Thyroid gland (tissue), 4 donors: ENCODE measurements around the gene RPL10A. TPM values are rescaled to one million over a fixed set of nuclear protein-coding genes. Genes with fewer than 3 reads are reported as not detected.

ENCODE experiments used
- DNase-seq, 2 donors: peaks; one replicate each; pipeline ENCODE4 v3.0.0-alpha.2; 2019
- H3K27ac ChIP-seq, 3 donors: fragments of 200-600 bp; sonication (generic); 1 replicate in 2 of 3; 2 replicates in 1 of 3; pipeline ENCODE4 v1.5.1; 2016 to 2019; ENCODE audit warnings: mild to moderate bottlenecking in 1 of 3, moderate library complexity in 1 of 3
- H3K27me3 ChIP-seq: fragments of 200-600 bp; sonication (generic); one replicate; pipeline ENCODE4 v1.5.1; 2019
- H3K36me3 ChIP-seq, 2 donors: fragments of 200-600 bp; sonication (generic); one replicate each; pipeline ENCODE4 v1.5.1; 2016 to 2019
- H3K4me1 ChIP-seq, 2 donors: fragments of 200-600 bp; sonication (generic); one replicate each; pipeline ENCODE4 v1.5.1; 2017 to 2019
- H3K4me3 ChIP-seq, 3 donors: fragments of 200-600 bp; sonication (generic); replicated peaks in 1 of 3; 1 replicate in 2 of 3; 2 replicates in 1 of 3; pipeline ENCODE4 v1.5.1; 2016; ENCODE audit warnings: mild to moderate bottlenecking in 1 of 3
- H3K9me3 ChIP-seq: fragments of 200-600 bp; sonication (generic); one replicate; pipeline ENCODE4 v1.5.1; 2017
- CTCF ChIP-seq, 6 experiments: fragments of 200-600 bp in 3 of 6; fragments of 450-650 bp in 3 of 6; sonication (generic) in 3 of 6; IDR thresholded peaks; one replicate each; pipeline ENCODE4 v1.5.1; 2016 to 2019; ENCODE audit warnings: antibody characterized with exemption in 6 of 6, mild to moderate bottlenecking in 2 of 6, inconsistent platforms in 1 of 6, moderate library complexity in 1 of 6
- POLR2A ChIP-seq, 2 donors: fragments of 450-650 bp; IDR thresholded peaks; one replicate each; pipeline ENCODE4 v1.6.1; 2017; ENCODE audit warnings: antibody characterized with exemption in 2 of 2, mild to moderate bottlenecking in 2 of 2, moderate library complexity in 1 of 2
- WGBS, 2 donors: methylation state at CpG; one replicate each; pipeline ENCODE4 v1.1.5; 2017; 5-methylcytosine and 5-hydroxymethylcytosine counted together
- intact Hi-C: fragments of 100-400 bp; cut with DNase I; formaldehyde crosslinking; loops from one replicate; pipeline ENCODE4 v1.15.1; 2023
- total RNA-seq, 4 donors: library from RNA; depleted of rRNA; stranded (reverse); fragments of >200 nt; gene quantifications; one replicate each; pipeline ENCODE4 v1.2.3, GENCODE V29; 2016

RPL10A gene
- total RNA-seq, 4 donors from 2014 or later: 1,123 to 2,881 (median 1,235) TPM

GRCh38 chr6:35468980-35469750 is 964 bp downstream of the RPL10A start:
- Histone ChIP-seq H3K9me3 (no peaks in the 10 kb centered on the region), H3K36me3 (peaks cover 11 to 16% of the 10 kb centered on the region in 2 donors), H3K4me3 (peak overlapping the region; percentile 41 to 76 (median 53)), H3K27me3 (no peaks in the 10 kb centered on the region), H3K27ac (peak overlapping the region; percentile 77 to 93 (median 92)), H3K4me1 (peaks cover 10 to 18% of the 10 kb centered on the region in 2 donors)
- TF ChIP-seq POLR2A (IDR thresholded peaks at IDR 0.05) (no peak), CTCF (IDR thresholded peaks at IDR 0.05) (no peak)
- intact Hi-C loops: no loop called here
- WGBS, 2 donors: 14 to 15% methylated on average over 17 to 31 of the region's 37 CpGs
- peak in 1 of 2 donors; percentile 11 for DNase-seq

DNA sequence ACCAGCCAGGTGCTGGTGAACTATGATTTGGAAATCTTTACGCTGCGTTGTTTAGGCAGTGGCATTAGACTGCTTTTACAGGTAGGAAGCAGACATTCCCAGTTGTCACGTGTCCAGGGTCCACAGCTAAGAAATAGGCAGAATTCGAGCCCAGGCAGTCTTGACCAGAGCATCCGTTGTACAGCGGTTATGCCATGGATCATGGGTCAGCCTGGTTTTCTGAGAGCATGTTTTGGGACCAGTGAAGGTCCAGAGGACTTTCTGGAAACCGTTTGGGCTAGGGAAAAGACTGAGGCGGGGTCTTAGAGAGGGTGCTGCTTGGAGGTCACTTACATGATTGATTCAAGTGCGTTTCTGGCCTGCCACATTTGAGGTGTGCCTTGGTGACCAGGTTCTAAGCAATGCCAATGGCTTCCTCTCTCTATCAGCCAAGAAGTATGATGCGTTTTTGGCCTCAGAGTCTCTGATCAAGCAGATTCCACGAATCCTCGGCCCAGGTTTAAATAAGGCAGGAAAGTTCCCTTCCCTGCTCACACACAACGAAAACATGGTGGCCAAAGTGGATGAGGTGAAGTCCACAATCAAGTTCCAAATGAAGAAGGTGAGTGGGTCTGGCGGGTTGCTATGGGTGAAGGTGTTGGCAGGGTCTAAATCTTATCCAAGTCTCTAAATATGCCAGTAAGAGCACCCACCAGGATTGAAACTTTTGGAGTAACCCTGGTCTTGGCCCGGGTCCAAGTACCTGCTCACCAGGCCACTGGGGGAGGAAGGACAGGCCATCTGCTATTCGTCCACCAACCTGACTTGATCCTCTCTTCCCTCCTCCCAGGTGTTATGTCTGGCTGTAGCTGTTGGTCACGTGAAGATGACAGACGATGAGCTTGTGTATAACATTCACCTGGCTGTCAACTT is 1.8 kb downstream of the RPL10A start:
- no peaks in the 10 kb centered on the region for H3K27me3 ChIP-seq
- peaks cover 10 to 18% of the 10 kb centered on the region in 2 donors for H3K4me1 ChIP-seq
- peak; percentile 36 to 44 for DNase-seq
- TF ChIP-seq POLR2A (IDR thresholded peaks at IDR 0.05): no peak
- no peak for TF ChIP-seq CTCF (IDR thresholded peaks at IDR 0.05)
- peak overlapping the region; percentile 41 to 76 (median 53) for H3K4me3 ChIP-seq
- no peaks in the 10 kb centered on the region for H3K9me3 ChIP-seq
- peaks cover 16 to 17% of the 10 kb centered on the region in 2 donors for H3K36me3 ChIP-seq
- H3K27ac ChIP-seq: peak overlapping the region; percentile 77 to 93 (median 92)
- 56 to 58% methylated on average over 18 of the region's 18 CpGs for WGBS, 2 donors
- intact Hi-C loops: no loop called here

DNA sequence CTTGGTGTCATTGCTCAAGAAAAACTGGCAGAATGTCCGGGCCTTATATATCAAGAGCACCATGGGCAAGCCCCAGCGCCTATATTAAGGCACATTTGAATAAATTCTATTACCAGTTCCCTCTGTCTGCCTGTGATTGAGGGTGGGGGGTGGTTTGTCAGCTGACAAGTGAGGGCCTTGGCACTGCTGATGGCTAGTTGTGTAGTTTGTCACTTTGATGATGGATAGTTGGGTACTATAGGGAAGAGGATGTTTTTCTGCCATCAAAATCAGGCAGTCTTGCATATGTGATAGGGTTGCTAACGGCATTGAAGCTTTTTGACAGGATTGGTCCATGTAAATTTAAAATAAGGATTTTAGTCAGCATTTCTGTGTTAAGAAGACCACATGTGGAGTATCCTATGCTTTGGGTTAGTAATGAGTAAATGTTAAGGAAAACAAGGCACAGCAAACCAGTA is 2.5 kb downstream of the RPL10A start:
- TF ChIP-seq CTCF (IDR thresholded peaks at IDR 0.05): no peak
- no peak for TF ChIP-seq POLR2A (IDR thresholded peaks at IDR 0.05)
- Histone ChIP-seq H3K4me1 (peaks cover 10 to 18% of the 10 kb centered on the region in 2 donors), H3K36me3 (peaks cover 16 to 17% of the 10 kb centered on the region in 2 donors), H3K4me3 (no peak overlapping the region), H3K27ac (no peak overlapping the region), H3K27me3 (no peaks in the 10 kb centered on the region), H3K9me3 (no peaks in the 10 kb centered on the region)
- no peak for DNase-seq
- intact Hi-C loops: no loop called here
- 75 to 84% methylated on average over 3 of the region's 3 CpGs for WGBS, 2 donors

GRCh38 chr6:35471836-35472345 is 3.7 kb downstream of the RPL10A start:
- H3K27ac ChIP-seq: no peak overlapping the region
- TF ChIP-seq POLR2A (IDR thresholded peaks at IDR 0.05) (no peak), CTCF (IDR thresholded peaks at IDR 0.05) (no peak)
- intact Hi-C loops: no loop called here
- H3K36me3 ChIP-seq: peaks cover 16 to 17% of the 10 kb centered on the region in 2 donors
- no peaks in the 10 kb centered on the region for H3K27me3 ChIP-seq
- H3K4me1 ChIP-seq: peaks cover 10 to 18% of the 10 kb centered on the region in 2 donors
- no peak for DNase-seq
- H3K9me3 ChIP-seq: no peaks in the 10 kb centered on the region
- 59 to 80% methylated on average over 8 of the region's 8 CpGs for WGBS, 2 donors
- no peak overlapping the region for H3K4me3 ChIP-seq
